Transverse colon (tissue), 4 donors: ENCODE measurements around the gene PRKG1. TPM values are rescaled to one million over a fixed set of nuclear protein-coding genes. Genes with fewer than 3 reads are reported as not detected.

Experiments used
- DNase-seq: peaks from one replicate; pipeline ENCODE4 v3.0.0-alpha.2; 2019
- H3K27ac ChIP-seq, 4 donors: fragments of 200-600 bp; sonication (generic); 2 replicates each; pipeline ENCODE4 v1.5.1; 2016 to 2018; ENCODE audit warnings: inconsistent platforms in 4 of 4
- H3K27me3 ChIP-seq: fragments of 200-600 bp; sonication (generic); 2 replicates; pipeline ENCODE4 v1.5.1; 2017; ENCODE audit warnings: inconsistent platforms
- H3K36me3 ChIP-seq, 4 donors: fragments of 200-600 bp; sonication (generic); 2 replicates each; pipeline ENCODE4 v1.5.1; 2017 to 2019; ENCODE audit warnings: inconsistent platforms in 4 of 4
- H3K4me1 ChIP-seq, 4 donors: fragments of 200-600 bp; sonication (generic); 2 replicates each; pipeline ENCODE4 v1.5.1; 2017 to 2020; ENCODE audit warnings: inconsistent platforms in 4 of 4
- H3K4me3 ChIP-seq, 4 donors: fragments of 200-600 bp; sonication (generic); 1 replicate in 1 of 4; 2 replicates in 3 of 4; pipeline versions ENCODE4 v1.5.1 to v1.6.1; 2017 to 2019; ENCODE audit warnings: inconsistent platforms in 4 of 4
- H3K9me3 ChIP-seq, 2 donors: fragments of 200-600 bp; sonication (generic); 2 replicates each; pipeline ENCODE4 v1.5.1; 2017 to 2019; ENCODE audit warnings: inconsistent platforms in 2 of 2
- EP300 ChIP-seq: sonication (generic); formaldehyde crosslinking; IDR thresholded peaks from one replicate; pipeline ENCODE4 v1.6.1; 2017; ENCODE audit warnings: antibody characterized with exemption, low read depth
- POLR2A ChIP-seq: fragments of 450-650 bp; IDR thresholded peaks from one replicate; pipeline ENCODE4 v1.6.1; 2016; ENCODE audit warnings: antibody characterized with exemption, mild to moderate bottlenecking, moderate library complexity
- POLR2AphosphoS5 ChIP-seq, 3 donors: sonication (generic); formaldehyde crosslinking; IDR thresholded peaks; one replicate each; pipeline ENCODE4 v1.6.1; 2016; ENCODE audit warnings: antibody characterized with exemption in 3 of 3
- WGBS, 2 donors: methylation state at CpG; one replicate each; pipeline ENCODE4 v1.1.5; 2018; ENCODE audit warnings: low coverage in 1 of 2; 5-methylcytosine and 5-hydroxymethylcytosine counted together
- in situ Hi-C, 4 donors: fragments of 200-750 bp; cut with MboI; loops; one replicate each; pipeline versions ENCODE4 v1.15.0 to v1.15.1; 2017; ENCODE audit warnings: low sequenced_read_pairs in 3 of 4, low pct_ligation_motif_present in 1 of 4, low pct_unique_long_range_greater_than_20kb in 1 of 4
- intact Hi-C: fragments of 100-400 bp; cut with DNase I; formaldehyde crosslinking; loops from one replicate; pipeline ENCODE4 v1.15.1; 2023; ENCODE audit warnings: low total_unique reads
- total RNA-seq, 4 donors: library from RNA; depleted of rRNA; stranded (reverse); fragments of >200 nt; gene quantifications; one replicate each; pipeline ENCODE4 v1.1.0, GENCODE V29; 2016
- TF ChIP-seq, protein P1 (sequence below), 5 experiments: fragments of 200-600 bp in 3 of 5; fragments of 450-650 bp in 2 of 5; sonication (generic) in 3 of 5; IDR thresholded peaks; 1 replicate in 2 of 5; 2 replicates in 3 of 5; pipeline ENCODE4 v1.5.1; 2016 to 2017; ENCODE audit warnings: antibody characterized with exemption in 5 of 5, inconsistent platforms in 3 of 5, mild to moderate bottlenecking in 2 of 5, moderate library complexity in 1 of 5

PRKG1 gene
- total RNA-seq, 4 donors from 2014 or later, result 17.6 to 30.6 (median 26.9) TPM

DNA sequence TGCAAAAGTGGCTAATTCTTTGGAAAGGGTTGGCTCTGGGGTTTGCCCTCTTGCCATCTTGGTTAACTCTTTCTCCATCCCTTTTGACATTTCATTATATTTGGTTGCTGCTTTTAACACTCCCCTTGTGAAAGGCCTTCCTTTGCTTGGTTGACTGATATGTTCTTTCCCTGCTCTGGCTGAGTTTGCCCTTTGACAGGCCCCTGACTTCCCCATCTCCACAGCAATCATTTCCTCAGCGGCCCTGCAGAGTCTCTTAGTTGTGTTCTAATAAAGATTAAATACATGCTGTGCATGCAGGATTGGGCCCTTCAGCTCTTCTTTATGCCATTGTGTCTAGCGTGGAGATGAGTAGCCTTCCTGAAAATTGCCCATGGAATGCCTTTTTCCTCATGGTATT, 709.7 kb downstream of the PRKG1 start:
- H3K36me3 ChIP-seq, result no peaks in the 10 kb centered on the region

DNA sequence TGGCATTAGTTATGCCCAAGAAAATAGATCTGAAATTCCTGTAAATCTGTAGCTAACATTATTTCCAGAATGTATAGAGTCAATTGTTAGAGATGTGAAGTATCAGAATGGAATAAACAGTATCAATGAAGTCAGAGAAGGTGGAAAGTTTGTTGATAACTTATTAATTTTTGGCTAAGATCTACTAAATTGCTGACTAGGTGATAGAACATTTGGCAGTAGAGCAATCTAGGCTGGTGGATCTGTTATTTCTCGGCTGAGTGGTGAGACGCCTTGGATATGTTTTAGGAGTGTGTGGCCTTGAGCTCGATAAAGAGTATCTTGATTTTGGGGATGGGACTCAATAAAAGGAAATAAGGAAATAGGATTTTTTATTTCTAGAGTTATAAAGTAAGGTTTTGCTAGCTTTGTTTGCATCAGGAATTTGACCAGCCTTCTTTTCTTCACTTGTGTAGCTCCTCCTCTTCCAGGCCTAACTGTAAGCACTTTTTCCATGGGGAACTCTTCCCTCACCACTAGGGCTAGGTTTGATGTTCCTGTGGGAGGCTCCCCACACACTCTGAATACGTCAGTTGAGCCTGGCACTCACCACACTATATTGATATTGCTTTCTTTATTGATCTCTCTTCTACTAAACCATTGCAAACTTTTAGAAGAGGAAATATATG, 711.9 kb downstream of the PRKG1 start:
- in situ Hi-C loops, result no loop called here
- H3K4me1 ChIP-seq, result no peaks in the 10 kb centered on the region

More for the DNA sequence above, 709.7 kb downstream of the PRKG1 start:
- no peak for TF ChIP-seq POLR2A
- TF ChIP-seq, protein P1, sequence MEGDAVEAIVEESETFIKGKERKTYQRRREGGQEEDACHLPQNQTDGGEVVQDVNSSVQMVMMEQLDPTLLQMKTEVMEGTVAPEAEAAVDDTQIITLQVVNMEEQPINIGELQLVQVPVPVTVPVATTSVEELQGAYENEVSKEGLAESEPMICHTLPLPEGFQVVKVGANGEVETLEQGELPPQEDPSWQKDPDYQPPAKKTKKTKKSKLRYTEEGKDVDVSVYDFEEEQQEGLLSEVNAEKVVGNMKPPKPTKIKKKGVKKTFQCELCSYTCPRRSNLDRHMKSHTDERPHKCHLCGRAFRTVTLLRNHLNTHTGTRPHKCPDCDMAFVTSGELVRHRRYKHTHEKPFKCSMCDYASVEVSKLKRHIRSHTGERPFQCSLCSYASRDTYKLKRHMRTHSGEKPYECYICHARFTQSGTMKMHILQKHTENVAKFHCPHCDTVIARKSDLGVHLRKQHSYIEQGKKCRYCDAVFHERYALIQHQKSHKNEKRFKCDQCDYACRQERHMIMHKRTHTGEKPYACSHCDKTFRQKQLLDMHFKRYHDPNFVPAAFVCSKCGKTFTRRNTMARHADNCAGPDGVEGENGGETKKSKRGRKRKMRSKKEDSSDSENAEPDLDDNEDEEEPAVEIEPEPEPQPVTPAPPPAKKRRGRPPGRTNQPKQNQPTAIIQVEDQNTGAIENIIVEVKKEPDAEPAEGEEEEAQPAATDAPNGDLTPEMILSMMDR (IDR thresholded peaks at IDR 0.05), result no peak
- no peak for TF ChIP-seq EP300
- TF ChIP-seq POLR2AphosphoS5 (IDR thresholded peaks at IDR 0.05), result no peak
- WGBS, 2 donors, result 74 to 83% methylated on average over 1 to 2 of the region's 2 CpGs
- in situ Hi-C loops (no loop called here), intact Hi-C loops (no loop called here)
- no peak for DNase-seq
- Histone ChIP-seq H3K27ac (no peak overlapping the region), H3K9me3 (no peaks in the 10 kb centered on the region), H3K27me3 (no peaks in the 10 kb centered on the region), H3K4me1 (no peaks in the 10 kb centered on the region), H3K4me3 (no peak overlapping the region)

DNA sequence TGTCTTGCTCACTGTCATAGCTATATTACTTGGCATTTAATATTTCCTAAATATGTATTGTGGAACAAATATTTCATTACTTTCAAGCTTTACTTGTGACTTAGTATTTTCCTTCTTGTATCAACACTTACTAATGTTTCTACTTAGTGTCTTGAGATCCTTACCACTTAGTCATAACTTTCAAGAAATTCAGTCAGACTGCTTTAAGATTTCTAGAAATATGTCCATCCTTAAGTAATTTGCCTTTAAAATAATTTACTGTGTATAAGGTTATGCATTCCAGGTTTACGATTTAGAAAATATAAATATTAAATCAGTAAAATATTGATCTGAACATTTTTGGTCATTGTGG, 712.4 kb downstream of the PRKG1 start:
- WGBS, 2 donors, result 88 to 93% methylated on average over 1 of the region's 1 CpG
- Histone ChIP-seq H3K9me3 (no peaks in the 10 kb centered on the region), H3K4me1 (no peaks in the 10 kb centered on the region), H3K27me3 (no peaks in the 10 kb centered on the region), H3K27ac (no peak overlapping the region), H3K4me3 (no peak overlapping the region), H3K36me3 (no peaks in the 10 kb centered on the region)
- intact Hi-C loops, result no loop called here
- in situ Hi-C loops, result no loop called here
- no peak for DNase-seq
- TF ChIP-seq POLR2A, result no peak
- TF ChIP-seq EP300, result no peak

More for the DNA sequence above, 711.9 kb downstream of the PRKG1 start:
- DNase-seq, result no peak
- TF ChIP-seq POLR2AphosphoS5 (IDR thresholded peaks at IDR 0.05) (no peak), EP300 (no peak)
- TF ChIP-seq, protein P1 (IDR thresholded peaks at IDR 0.05), result no peak
- H3K27me3 ChIP-seq, result no peaks in the 10 kb centered on the region
- no peak overlapping the region for H3K27ac ChIP-seq
- H3K36me3 ChIP-seq, result no peaks in the 10 kb centered on the region
- no peak overlapping the region for H3K4me3 ChIP-seq
- intact Hi-C loops, result no loop called here
- no peaks in the 10 kb centered on the region for H3K9me3 ChIP-seq
- WGBS, 2 donors, result 68 to 78% methylated on average over 4 of the region's 4 CpGs

DNA sequence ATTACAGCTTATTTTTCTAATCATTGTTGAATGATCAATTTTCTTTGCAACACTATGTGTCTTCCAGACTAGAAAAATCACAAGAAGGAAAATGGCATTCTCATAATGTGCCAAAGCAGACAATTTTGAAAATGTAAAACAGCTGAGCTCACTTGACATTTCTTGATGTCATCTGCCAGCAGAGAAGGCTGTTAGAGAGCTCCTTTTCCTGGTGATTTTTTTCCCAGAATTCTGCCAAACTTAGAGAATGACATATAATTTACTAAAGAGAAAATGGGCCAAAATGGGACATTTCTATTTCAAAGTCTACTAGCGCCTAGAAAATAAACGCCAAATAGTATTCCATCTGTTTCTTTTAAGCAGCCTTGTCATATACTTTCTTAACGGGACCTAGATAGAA, 714.0 kb downstream of the PRKG1 start:
- no peak overlapping the region for H3K27ac ChIP-seq
- H3K27me3 ChIP-seq, result no peaks in the 10 kb centered on the region
- intact Hi-C loops (no loop called here), in situ Hi-C loops (no loop called here)
- no peak for DNase-seq
- TF ChIP-seq POLR2AphosphoS5 (IDR thresholded peaks at IDR 0.05) (no peak), POLR2A (no peak), EP300 (no peak)
- TF ChIP-seq, protein P1 (IDR thresholded peaks at IDR 0.05), result no peak
- no peaks in the 10 kb centered on the region for H3K36me3 ChIP-seq
- peaks cover 0 to 3% of the 10 kb centered on the region in 2 donors for H3K9me3 ChIP-seq
- WGBS, 2 donors, result 79 to 84% methylated on average over 3 of the region's 3 CpGs
- no peaks in the 10 kb centered on the region for H3K4me1 ChIP-seq
- no peak overlapping the region for H3K4me3 ChIP-seq

DNA sequence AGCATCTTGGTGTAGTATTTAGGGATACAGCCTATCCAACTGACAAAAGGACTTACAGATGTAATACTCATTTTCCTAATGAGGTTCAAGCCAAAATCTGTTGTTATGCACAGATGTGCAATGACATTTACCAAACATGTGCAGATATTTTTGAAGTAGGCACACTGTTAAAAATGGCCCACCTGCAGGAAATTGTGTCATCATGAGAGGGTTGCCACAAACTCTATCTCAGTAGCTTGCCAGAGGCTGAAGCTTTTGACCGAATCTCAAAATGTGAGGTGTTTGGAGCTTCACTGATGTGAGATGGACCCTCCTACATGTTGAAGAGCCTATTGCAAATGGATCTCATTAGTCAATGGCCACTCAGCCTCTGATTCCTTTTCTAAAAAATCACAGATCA, 714.8 kb downstream of the PRKG1 start:
- H3K9me3 ChIP-seq, result peaks cover 0 to 5% of the 10 kb centered on the region in 2 donors
- H3K4me3 ChIP-seq, result no peak overlapping the region
- no peaks in the 10 kb centered on the region for H3K4me1 ChIP-seq
- no peak overlapping the region for H3K27ac ChIP-seq
- H3K27me3 ChIP-seq, result no peaks in the 10 kb centered on the region
- TF ChIP-seq, protein P1 (IDR thresholded peaks at IDR 0.05), result no peak
- TF ChIP-seq POLR2A (no peak), EP300 (no peak)
- WGBS, 2 donors, result 84 to 100% methylated on average over 1 of the region's 1 CpG
- intact Hi-C loops, result no loop called here
- DNase-seq, result no peak
- no peaks in the 10 kb centered on the region for H3K36me3 ChIP-seq
- in situ Hi-C loops, result no loop called here
